CD4-positive, alpha-beta T cell treated with Interleukin-1 beta for 1 hour (primary cell): ENCODE measurements around the gene CCT8.
"Not testable (repeated sequence)": the region's sequence is repeated elsewhere in the genome, so short reads cannot be mapped to it uniquely, and the experiment has no call there.

Experiments used
- DNase-seq, 2 donors: peaks; one replicate each; pipeline ENCODE4 v3.0.0-alpha.2; 2020 to 2022

CCT8 gene

GRCh38 chr21:29011236-29011635, 62.2 kb downstream of the CCT8 start:
- not testable (repeated sequence) for DNase-seq

GRCh38 chr21:29008367-29008766, 65.1 kb downstream of the CCT8 start:
- DNase-seq = no peak

DNA sequence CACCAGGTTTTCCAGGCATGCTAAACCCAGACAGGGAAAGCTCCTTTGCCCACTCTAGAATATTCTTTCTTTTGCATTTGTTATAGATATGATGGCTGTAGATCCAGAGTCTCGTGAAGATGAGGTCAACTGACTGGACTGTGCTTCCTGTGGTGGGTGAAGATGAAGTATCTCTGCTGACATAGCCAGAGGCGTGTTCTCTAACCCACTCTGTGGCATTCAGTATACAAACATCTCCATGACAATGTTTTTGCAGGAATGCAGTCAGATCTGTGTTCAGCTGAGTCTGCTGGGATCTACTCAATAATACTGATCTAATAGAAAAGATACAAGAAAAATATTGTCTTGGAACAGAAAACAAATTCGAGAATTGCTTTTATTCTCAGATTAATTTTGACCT, 65.6 kb downstream of the CCT8 start:
- DNase-seq = no peak

DNA sequence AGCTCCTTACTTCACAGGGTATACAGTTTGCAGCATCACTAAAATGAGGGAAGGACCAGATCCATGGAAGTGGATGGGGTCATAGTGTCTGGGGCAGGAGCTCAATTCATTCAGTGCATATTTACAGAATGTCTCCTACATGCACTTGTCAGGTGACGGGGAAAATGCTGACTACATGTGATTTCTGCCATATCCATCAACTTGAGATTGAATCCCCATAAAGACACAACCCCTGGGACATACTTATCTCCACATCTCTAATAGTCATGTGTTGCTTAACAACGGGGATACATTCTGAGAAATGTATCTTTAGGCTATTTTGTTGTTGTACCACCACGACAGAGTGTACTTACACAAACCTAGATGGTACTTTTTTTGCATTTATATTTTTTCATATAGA, 66.3 kb downstream of the CCT8 start:
- no peak for DNase-seq
